Fibroblast of lung (primary cell): ENCODE data around the gene NRIP1. TPM values are rescaled to one million over a fixed set of nuclear protein-coding genes. Genes with fewer than 3 reads are reported as not detected.
A peak's percentile ranks its signal among the peaks of the same experiment; 100 is the strongest.

Experiments
- DNase-seq, 2 donors: peaks; one replicate each; pipeline versions ENCODE4 v3.0.0 to v3.0.0-alpha.2; 2010; ENCODE audit warnings: low read depth in 2 of 2
- H2AFZ ChIP-seq: 2 replicates; pipeline ENCODE4 v1.5.1; 2012; ENCODE audit warnings: low read length, control low read depth, inconsistent platforms
- H3K27ac ChIP-seq: 2 replicates; pipeline ENCODE4 v1.5.1; 2011; ENCODE audit warnings: low read length, control low read depth; ENCODE audit not compliant: insufficient read depth
- H3K27me3 ChIP-seq: 2 replicates; pipeline ENCODE4 v1.5.1; 2011; ENCODE audit warnings: mild to moderate bottlenecking, low read length; ENCODE audit not compliant: control insufficient read depth, insufficient read depth
- H3K36me3 ChIP-seq: 2 replicates; pipeline ENCODE4 v1.5.1; 2011; ENCODE audit warnings: low read length; ENCODE audit not compliant: control insufficient read depth, insufficient read depth
- H3K4me1 ChIP-seq: 2 replicates; pipeline ENCODE4 v1.5.1; 2011; ENCODE audit warnings: low read length; ENCODE audit not compliant: control insufficient read depth, insufficient read depth; ENCODE audit errors: extremely low read depth
- H3K4me2 ChIP-seq: 2 replicates; pipeline ENCODE4 v1.5.1; 2011; ENCODE audit warnings: low read length, control low read depth; ENCODE audit not compliant: insufficient read depth; ENCODE audit errors: extremely low read depth
- H3K4me3 ChIP-seq, 4 experiments: fragments of 200-600 bp in 1 of 4; sonication (generic) in 1 of 4; replicated peaks in 1 of 4; 2 replicates each; pipeline ENCODE4 v1.5.1; 2011 to 2016; ENCODE audit warnings: low read length in 4 of 4, low read depth in 3 of 4, mild to moderate bottlenecking in 3 of 4, control low read depth in 2 of 4, inconsistent platforms in 1 of 4, mixed read lengths in 1 of 4; ENCODE audit not compliant: insufficient read depth in 1 of 4; ENCODE audit errors: control extremely low read depth in 1 of 4
- H3K79me2 ChIP-seq: 2 replicates; pipeline ENCODE4 v1.5.1; 2012; ENCODE audit warnings: mild to moderate bottlenecking, low read length, inconsistent platforms; ENCODE audit not compliant: control insufficient read depth, insufficient read depth
- H3K9ac ChIP-seq: 2 replicates; pipeline ENCODE4 v1.5.1; 2011; ENCODE audit warnings: mild to moderate bottlenecking, low read length, control low read depth; ENCODE audit not compliant: insufficient read depth
- H3K9me3 ChIP-seq: 2 replicates; pipeline ENCODE4 v1.5.1; 2012; ENCODE audit warnings: low read depth, low read length; ENCODE audit not compliant: control insufficient read depth, insufficient read depth
- H4K20me1 ChIP-seq: 2 replicates; pipeline ENCODE4 v1.5.1; 2011; ENCODE audit warnings: low read length; ENCODE audit not compliant: control insufficient read depth, insufficient read depth; ENCODE audit errors: extremely low read depth
- EZH2 ChIP-seq: IDR thresholded peaks from 2 replicates; pipeline ENCODE4 v1.5.1; 2012; ENCODE audit warnings: low read length, control low read depth, mild to moderate bottlenecking; ENCODE audit errors: missing control alignments
- polyA plus RNA-seq, 2 donors: library from polyadenylated mRNA; depleted of rRNA in 1 of 2; stranded (reverse) in 1 of 2; unstranded in 1 of 2; fragments of >200 nt; gene quantifications; 2 replicates each; pipeline ENCODE4 v1.2.1, GENCODE V29; 2011 to 2012; ENCODE audit warnings: missing spikeins in 1 of 2
- total RNA-seq: library from RNA; depleted of rRNA; stranded (reverse); fragments of >200 nt; gene quantifications from 2 replicates; pipeline ENCODE4 v1.2.1, GENCODE V29; 2014
- TF ChIP-seq, protein P1 (sequence below), 2 donors: IDR thresholded peaks in 1 of 2; conservative IDR thresholded peaks in 1 of 2; 1 replicate in 1 of 2; 2 replicates in 1 of 2; pipeline ENCODE4 v1.5.1; 2011 to 2012; ENCODE audit warnings: low read length in 2 of 2, control low read depth in 1 of 2, inconsistent platforms in 1 of 2, low read depth in 1 of 2, mild to moderate bottlenecking in 1 of 2

Gene NRIP1
- total and polyA plus RNA-seq, 2 donors (not counting 1 experiment from before 2014, with no cell fraction given): 17.8 to 24.8 TPM

DNA sequence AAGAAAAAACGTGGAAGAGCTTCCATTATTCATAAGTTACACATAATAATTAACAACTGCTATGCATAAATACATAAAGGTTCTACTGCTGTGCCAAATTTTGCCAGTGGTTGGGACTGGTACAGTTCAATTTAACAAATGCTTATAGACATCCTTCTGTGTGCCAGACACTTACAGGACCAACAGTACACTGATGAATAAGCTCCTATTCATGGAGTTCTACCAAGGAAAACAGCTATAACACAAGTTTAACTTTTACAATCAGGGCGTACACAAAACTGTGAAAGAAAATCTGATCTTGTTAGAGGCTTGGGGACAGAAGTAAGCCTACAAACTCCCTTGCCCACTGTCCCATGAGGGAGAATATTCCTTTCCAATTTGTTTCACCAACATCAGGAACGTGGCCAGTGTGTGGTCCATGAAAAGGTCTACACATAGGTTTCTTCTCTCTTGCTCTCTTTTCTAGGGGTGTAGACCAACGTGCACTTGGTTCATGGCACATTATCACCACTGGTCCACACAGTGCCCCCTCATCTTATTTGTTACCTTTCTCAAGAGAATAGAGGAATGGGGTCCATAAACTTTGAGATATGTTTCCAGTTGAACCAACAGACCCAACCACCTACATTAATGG lies 10.1 kb downstream of the NRIP1 start:
- no peak overlapping the region for H3K27ac ChIP-seq
- DNase-seq: peak in 1 of 2 donors; percentile 14
- no peak overlapping the region for H3K9ac ChIP-seq
- H3K4me1 ChIP-seq: peaks cover 5% of the 10 kb centered on the region
- H2AFZ ChIP-seq: no peak overlapping the region
- peaks cover 2% of the 10 kb centered on the region for H4K20me1 ChIP-seq
- H3K4me3 ChIP-seq: no peak overlapping the region
- H3K4me2 ChIP-seq: no peak overlapping the region
- H3K27me3 ChIP-seq: no peaks in the 10 kb centered on the region
- no peaks in the 10 kb centered on the region for H3K9me3 ChIP-seq
- TF ChIP-seq, protein P1, sequence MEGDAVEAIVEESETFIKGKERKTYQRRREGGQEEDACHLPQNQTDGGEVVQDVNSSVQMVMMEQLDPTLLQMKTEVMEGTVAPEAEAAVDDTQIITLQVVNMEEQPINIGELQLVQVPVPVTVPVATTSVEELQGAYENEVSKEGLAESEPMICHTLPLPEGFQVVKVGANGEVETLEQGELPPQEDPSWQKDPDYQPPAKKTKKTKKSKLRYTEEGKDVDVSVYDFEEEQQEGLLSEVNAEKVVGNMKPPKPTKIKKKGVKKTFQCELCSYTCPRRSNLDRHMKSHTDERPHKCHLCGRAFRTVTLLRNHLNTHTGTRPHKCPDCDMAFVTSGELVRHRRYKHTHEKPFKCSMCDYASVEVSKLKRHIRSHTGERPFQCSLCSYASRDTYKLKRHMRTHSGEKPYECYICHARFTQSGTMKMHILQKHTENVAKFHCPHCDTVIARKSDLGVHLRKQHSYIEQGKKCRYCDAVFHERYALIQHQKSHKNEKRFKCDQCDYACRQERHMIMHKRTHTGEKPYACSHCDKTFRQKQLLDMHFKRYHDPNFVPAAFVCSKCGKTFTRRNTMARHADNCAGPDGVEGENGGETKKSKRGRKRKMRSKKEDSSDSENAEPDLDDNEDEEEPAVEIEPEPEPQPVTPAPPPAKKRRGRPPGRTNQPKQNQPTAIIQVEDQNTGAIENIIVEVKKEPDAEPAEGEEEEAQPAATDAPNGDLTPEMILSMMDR (conservative IDR thresholded peaks at IDR 0.05 in 1 of 2, IDR thresholded peaks at IDR 0.05 in 1 of 2; ENCODE audit: low read depth in 1 of 2, low read length in 2 of 2): no peak
- no peak for TF ChIP-seq EZH2
- no peaks in the 10 kb centered on the region for H3K36me3 ChIP-seq
- peaks cover 100% of the 10 kb centered on the region for H3K79me2 ChIP-seq

DNA sequence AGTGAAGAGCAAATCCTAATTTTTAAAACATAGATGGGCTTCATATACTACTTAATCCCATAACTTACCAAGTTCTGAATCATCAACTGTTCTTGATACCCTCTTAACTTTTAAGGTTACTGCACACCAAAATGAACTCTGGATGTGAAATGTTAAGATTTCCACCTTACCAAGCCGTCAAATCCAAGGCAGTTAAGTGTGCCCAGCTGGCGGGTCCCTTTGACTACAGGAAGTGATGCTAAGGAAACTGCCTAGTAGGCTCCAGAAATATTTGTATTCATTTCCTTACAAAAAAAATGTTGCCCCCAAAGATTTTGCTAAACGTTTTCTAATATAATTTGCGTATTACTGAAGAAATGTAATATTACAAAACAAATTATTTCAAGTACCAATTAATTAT lies 10.7 kb downstream of the NRIP1 start:
- no peaks in the 10 kb centered on the region for H3K9me3 ChIP-seq
- no peaks in the 10 kb centered on the region for H3K36me3 ChIP-seq
- no peak overlapping the region for H3K4me2 ChIP-seq
- DNase-seq: no peak
- H3K27ac ChIP-seq: no peak overlapping the region
- peaks cover 2% of the 10 kb centered on the region for H4K20me1 ChIP-seq
- H3K4me3 ChIP-seq: no peak overlapping the region
- H3K79me2 ChIP-seq: peaks cover 99% of the 10 kb centered on the region
- peaks cover 5% of the 10 kb centered on the region for H3K4me1 ChIP-seq
- TF ChIP-seq, protein P1 (conservative IDR thresholded peaks at IDR 0.05 in 1 of 2, IDR thresholded peaks at IDR 0.05 in 1 of 2; ENCODE audit: low read depth in 1 of 2, low read length in 2 of 2): no peak
- no peak for TF ChIP-seq EZH2
- no peak overlapping the region for H3K9ac ChIP-seq
- H3K27me3 ChIP-seq: no peaks in the 10 kb centered on the region
- no peak overlapping the region for H2AFZ ChIP-seq

DNA sequence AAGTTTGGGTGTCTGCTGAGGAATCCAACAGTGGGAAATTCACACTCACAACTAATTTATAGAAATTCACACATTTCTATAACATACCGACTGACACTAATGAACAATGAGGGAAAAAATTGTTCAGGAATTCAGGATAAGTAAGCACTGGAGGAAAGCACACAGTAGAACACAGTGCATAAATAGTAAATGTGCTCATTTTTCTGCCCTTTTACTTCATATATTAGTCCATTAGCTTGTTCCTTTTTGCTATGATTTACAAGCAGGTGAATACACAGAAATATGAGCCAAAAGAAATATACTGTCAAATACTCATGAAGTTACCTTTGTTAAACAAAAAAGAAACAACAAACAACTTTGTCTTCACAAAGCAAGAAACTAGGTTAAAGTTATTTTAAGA lies 11.3 kb downstream of the NRIP1 start:
- Histone ChIP-seq H3K27me3 (no peaks in the 10 kb centered on the region), H3K4me3 (no peak overlapping the region), H3K4me2 (no peak overlapping the region), H3K9me3 (no peaks in the 10 kb centered on the region), H3K9ac (no peak overlapping the region), H4K20me1 (peaks cover 2% of the 10 kb centered on the region), H3K4me1 (peaks cover 5% of the 10 kb centered on the region), H2AFZ (no peak overlapping the region), H3K36me3 (no peaks in the 10 kb centered on the region), H3K79me2 (peaks cover 98% of the 10 kb centered on the region), H3K27ac (no peak overlapping the region)
- DNase-seq: no peak
- TF ChIP-seq, protein P1 (conservative IDR thresholded peaks at IDR 0.05 in 1 of 2, IDR thresholded peaks at IDR 0.05 in 1 of 2; ENCODE audit: low read depth in 1 of 2, low read length in 2 of 2): no peak
- no peak for TF ChIP-seq EZH2
